Measurements from ENCODE around the gene OR10H2. TPM values are rescaled to one million over a fixed set of nuclear protein-coding genes. Genes with fewer than 3 reads are reported as not detected.

The OR10H2 gene, protein sequence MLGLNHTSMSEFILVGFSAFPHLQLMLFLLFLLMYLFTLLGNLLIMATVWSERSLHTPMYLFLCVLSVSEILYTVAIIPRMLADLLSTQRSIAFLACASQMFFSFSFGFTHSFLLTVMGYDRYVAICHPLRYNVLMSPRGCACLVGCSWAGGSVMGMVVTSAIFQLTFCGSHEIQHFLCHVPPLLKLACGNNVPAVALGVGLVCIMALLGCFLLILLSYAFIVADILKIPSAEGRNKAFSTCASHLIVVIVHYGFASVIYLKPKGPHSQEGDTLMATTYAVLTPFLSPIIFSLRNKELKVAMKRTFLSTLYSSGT
- total RNA-seq (2022; extraction: Qiagen RNA extraction): not detected in 5 replicates

DNA sequence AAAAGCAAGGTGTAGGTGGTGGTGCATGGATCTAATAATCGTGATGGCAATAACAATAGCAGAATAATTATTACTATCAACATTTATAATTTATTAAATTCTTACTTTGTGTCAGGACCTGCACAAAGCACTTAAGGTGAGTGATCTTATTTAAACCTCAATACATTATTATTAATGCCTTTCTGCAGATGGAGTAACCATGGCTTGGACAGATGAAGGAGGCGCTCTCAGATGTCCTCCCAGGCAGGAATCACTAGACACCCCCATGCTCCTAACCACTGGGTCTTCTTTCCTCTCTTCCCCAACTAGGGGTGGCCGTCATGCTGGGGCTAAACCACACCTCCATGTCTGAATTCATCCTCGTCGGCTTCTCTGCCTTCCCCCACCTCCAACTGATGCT, at the start of gene OR10H2:
Gene OR10H2 (plus strand): TSS at position 301 of the 400 bp plus-strand sequence. CDS start 20 bp downstream, at position 321.

GRCh38 chr19:15737722-15738121, 9.9 kb downstream of the OR10H2 start, which contains the start of gene OR10H3:
TSS of gene OR10H3 (plus strand) at chr19:15737985. CDS start at chr19:15741393, 3,408 bp downstream.

Other genes with a start within 250 kb of the OR10H2 start
- not detected in 5 replicates for gene PGLYRP2, start 248.5 kb upstream of the OR10H2 start, total RNA-seq (2022; extraction: Qiagen RNA extraction)
- gene CYP4F22, start 219.5 kb upstream of the OR10H2 start, total RNA-seq (2022; extraction: Qiagen RNA extraction): 0.13 to 0.44 TPM (median 0.27 TPM) in 5 replicates
- gene CYP4F8, start 112.8 kb upstream of the OR10H2 start, total RNA-seq (2022; extraction: Qiagen RNA extraction): not detected in 5 replicates
- 2.3 to 4.7 TPM (median 3.9 TPM) in 5 replicates for gene CYP4F3, start 87.1 kb upstream of the OR10H2 start, total RNA-seq (2022; extraction: Qiagen RNA extraction)
- gene CYP4F12, start 54.9 kb upstream of the OR10H2 start, total RNA-seq (2022; extraction: Qiagen RNA extraction): 1.6 to 2.8 TPM (median 2.1 TPM) in 5 replicates
- gene OR10H3, start 10.0 kb downstream of the OR10H2 start, total RNA-seq (2022; extraction: Qiagen RNA extraction): not detected in 5 replicates
- not detected in 5 replicates for gene OR10H5, start 59.6 kb downstream of the OR10H2 start, total RNA-seq (2022; extraction: Qiagen RNA extraction)
- not detected in 5 replicates for gene OR10H1, start 87.6 kb downstream of the OR10H2 start, total RNA-seq (2022; extraction: Qiagen RNA extraction)
- gene CYP4F2, start 170.1 kb downstream of the OR10H2 start, total RNA-seq (2022; extraction: Qiagen RNA extraction): 0.04 to 0.24 TPM (median 0.08 TPM) in 4 of 5 replicates, not detected in the other
- gene CYP4F11, start 206.5 kb downstream of the OR10H2 start, total RNA-seq (2022; extraction: Qiagen RNA extraction): 4.4 to 6.4 TPM (median 5.2 TPM) in 5 replicates
- not detected in 5 replicates for gene OR10H4, start 221.0 kb downstream of the OR10H2 start, total RNA-seq (2022; extraction: Qiagen RNA extraction)